Smooth muscle cell (in vitro differentiated cells): ENCODE results near the gene CENPB. TPM values are rescaled to one million over a fixed set of nuclear protein-coding genes. Genes with fewer than 3 reads are reported as not detected.

Source experiments
- DNase-seq: peaks from one replicate; lab custom pipeline; 2025; ENCODE audit not compliant: unreplicated experiment; lab: John Stamatoyannopoulos, UW
- H2AFZ ChIP-seq: fragments of 200-600 bp; sonication (generic); 2 replicates; pipeline ENCODE4 v1.6.0; 2016; ENCODE audit warnings: antibody characterized with exemption, low read depth, mild to moderate bottlenecking
- H3F3A ChIP-seq: fragments of 200-600 bp; sonication (generic); 2 replicates; pipeline ENCODE4 v1.6.0; 2017; ENCODE audit warnings: antibody characterized with exemption, low read depth
- H3K27ac ChIP-seq: fragments of 200-600 bp; sonication (generic); 2 replicates; pipeline ENCODE4 v1.5.1; 2016; ENCODE audit warnings: low read depth, mild to moderate bottlenecking
- H3K27me3 ChIP-seq: fragments of 200-600 bp; sonication (generic); 2 replicates; pipeline ENCODE4 v1.6.1; 2016; ENCODE audit warnings: low read depth, mild to moderate bottlenecking
- H3K36me3 ChIP-seq: fragments of 200-600 bp; sonication (generic); 2 replicates; pipeline ENCODE4 v1.5.1; 2016; ENCODE audit warnings: low read depth
- H3K4me1 ChIP-seq: fragments of 200-600 bp; sonication (generic); 2 replicates; pipeline ENCODE4 v1.5.1; 2016; ENCODE audit warnings: low read depth
- H3K4me2 ChIP-seq: fragments of 200-600 bp; sonication (generic); 2 replicates; pipeline ENCODE4 v1.6.0; 2016; ENCODE audit warnings: mild to moderate bottlenecking
- H3K4me3 ChIP-seq: fragments of 200-600 bp; sonication (generic); 2 replicates; pipeline ENCODE4 v1.5.1; 2016; ENCODE audit warnings: mild to moderate bottlenecking
- H3K79me2 ChIP-seq: fragments of 200-600 bp; sonication (generic); 2 replicates; pipeline ENCODE4 v1.6.0; 2016; ENCODE audit warnings: low read depth, mild to moderate bottlenecking
- H3K9ac ChIP-seq: fragments of 200-600 bp; sonication (generic); 2 replicates; pipeline ENCODE4 v1.6.0; 2016; ENCODE audit warnings: low read depth
- H3K9me3 ChIP-seq: fragments of 200-600 bp; sonication (generic); replicated peaks from 2 replicates; pipeline ENCODE4 v1.5.1; 2016; ENCODE audit warnings: low read depth
- H4K20me1 ChIP-seq: fragments of 200-600 bp; sonication (generic); 2 replicates; pipeline ENCODE4 v1.6.0; 2016; ENCODE audit warnings: low read depth
- CTCF ChIP-seq: fragments of 200-600 bp; sonication (generic); IDR thresholded peaks from 2 replicates; pipeline ENCODE4 v1.5.1; 2017; ENCODE audit warnings: borderline replicate concordance, mild to moderate bottlenecking, antibody characterized with exemption; ENCODE audit not compliant: insufficient read depth, poor library complexity, severe bottlenecking
- WGBS: methylation state at CpG from one replicate; pipeline ENCODE4 v1.1.7; 2016; ENCODE audit warnings: low lambda C conversion rate; 5-methylcytosine and 5-hydroxymethylcytosine counted together
- polyA plus RNA-seq: library from polyadenylated mRNA; unstranded; fragments of >200 nt; fragmentation: Nextera tagmentation; extraction: Ambion mirVana; gene quantifications from 2 replicates; pipeline ENCODE4 v1.2.1, GENCODE V29; 2016
- total RNA-seq: library from RNA; depleted of rRNA; stranded (reverse); fragments of >200 nt; gene quantifications from 2 replicates; pipeline ENCODE4 v1.2.3, GENCODE V29; 2014

Gene CENPB
- total and polyA plus RNA-seq, 2 experiments from 2014 or later, result 10.4 to 23.6 TPM

- H2AFZ ChIP-seq, result no peak overlapping the region
- WGBS, result 41% methylated on average over 68 of the region's 79 CpGs
- no peak for TF ChIP-seq CTCF
- no peak overlapping the region for H3K27ac ChIP-seq
- H3K4me1 ChIP-seq, result peaks cover 10% of the 10 kb centered on the region
- peaks cover 24% of the 10 kb centered on the region for H3K79me2 ChIP-seq
- peaks cover 35% of the 10 kb centered on the region for H4K20me1 ChIP-seq
- no peaks in the 10 kb centered on the region for H3K27me3 ChIP-seq
- no peaks in the 10 kb centered on the region for H3K9me3 ChIP-seq
- H3K4me2 ChIP-seq, result peak overlapping the region; percentile 94
- no peak for DNase-seq
- H3F3A ChIP-seq, result peaks cover 16% of the 10 kb centered on the region
- peak overlapping the region; percentile 62 for H3K4me3 ChIP-seq
- H3K36me3 ChIP-seq, result no peaks in the 10 kb centered on the region
- no peak overlapping the region for H3K9ac ChIP-seq
These were observed 1.1 kb downstream of the CENPB start for GRCh38 chr20:3785240-3786125.

GRCh38 chr20:3784863-3785239, 1.7 kb downstream of the CENPB start:
- H3K4me1 ChIP-seq, result peaks cover 10% of the 10 kb centered on the region
- no peak for TF ChIP-seq CTCF
- DNase-seq, result no peak
- 93% methylated on average over 6 of the region's 6 CpGs for WGBS
- H3K4me2 ChIP-seq, result peak overlapping the region; percentile 94
- no peak overlapping the region for H2AFZ ChIP-seq
- H3F3A ChIP-seq, result peaks cover 16% of the 10 kb centered on the region
- no peak overlapping the region for H3K27ac ChIP-seq
- H3K9me3 ChIP-seq, result no peaks in the 10 kb centered on the region
- H3K9ac ChIP-seq, result no peak overlapping the region
- peak overlapping the region; percentile 62 for H3K4me3 ChIP-seq
- no peaks in the 10 kb centered on the region for H3K36me3 ChIP-seq
- no peaks in the 10 kb centered on the region for H3K27me3 ChIP-seq
- peaks cover 24% of the 10 kb centered on the region for H3K79me2 ChIP-seq
- peaks cover 35% of the 10 kb centered on the region for H4K20me1 ChIP-seq

- Histone ChIP-seq H3F3A (peaks cover 16% of the 10 kb centered on the region), H4K20me1 (peaks cover 35% of the 10 kb centered on the region), H3K79me2 (peaks cover 24% of the 10 kb centered on the region), H3K9me3 (no peaks in the 10 kb centered on the region), H2AFZ (no peak overlapping the region), H3K36me3 (no peaks in the 10 kb centered on the region), H3K4me3 (no peak overlapping the region), H3K27ac (no peak overlapping the region), H3K27me3 (peaks cover 4% of the 10 kb centered on the region), H3K9ac (no peak overlapping the region), H3K4me1 (peaks cover 10% of the 10 kb centered on the region), H3K4me2 (peak overlapping the region; percentile 94)
- TF ChIP-seq CTCF, result no peak
- WGBS, result 96% methylated on average over 17 of the region's 17 CpGs
- no peak for DNase-seq
These were observed 2.2 kb downstream of the CENPB start for GRCh38 chr20:3784216-3784853.
